GM18858 (cell line): ENCODE data around the gene RPS6KA2.

Experiments used
- ATAC-seq: cut with Tn5 transposase; IDR thresholded peaks from one replicate; pipeline ENCODE4 v1.9.1; 2021; ENCODE audit not compliant: unreplicated experiment

The RPS6KA2 gene

GRCh38 chr6:166492092-166492741 lies 134.8 kb downstream of the RPS6KA2 start:
- no peak for ATAC-seq

DNA sequence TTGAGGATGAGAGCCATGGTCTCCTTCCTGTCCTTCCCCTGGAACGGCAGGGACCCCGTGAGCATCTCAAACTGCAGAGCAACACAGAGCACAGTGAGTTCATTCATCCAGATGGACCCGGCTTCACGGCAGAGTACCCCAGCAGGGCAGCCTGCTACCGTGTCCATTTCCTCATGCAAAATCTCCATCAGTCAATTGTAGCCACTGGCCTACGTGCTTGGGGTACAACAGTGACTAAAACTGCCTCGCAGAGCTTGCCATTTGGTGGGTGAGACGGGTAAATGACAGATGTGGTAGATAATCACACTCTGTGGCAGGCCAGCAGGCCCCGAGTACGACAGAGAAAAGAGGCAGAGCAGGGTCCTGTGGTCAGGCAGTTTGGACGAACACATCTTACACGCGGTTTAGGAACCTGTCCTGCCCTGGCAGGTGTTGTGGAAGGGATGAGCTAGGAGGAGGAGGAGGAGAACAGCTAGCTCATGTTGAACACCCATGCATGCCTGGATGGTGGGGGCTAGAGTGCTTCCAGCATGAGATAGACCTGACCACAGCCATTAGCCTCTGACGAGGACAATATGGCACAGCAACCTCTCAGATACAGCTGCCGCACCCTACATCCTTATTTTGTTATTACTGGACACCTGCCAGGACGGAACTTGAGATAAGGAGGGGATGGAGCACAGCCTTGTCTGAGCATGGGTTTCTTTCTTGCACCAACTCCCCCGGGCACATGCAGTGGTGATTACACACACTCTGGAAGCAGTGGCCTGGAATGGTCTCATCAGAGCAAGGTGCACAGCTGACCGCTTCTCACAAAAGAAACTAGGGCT lies 136.2 kb downstream of the RPS6KA2 start:
- ATAC-seq, result no peak

GRCh38 chr6:166489301-166490155 lies 137.5 kb downstream of the RPS6KA2 start:
- ATAC-seq, result no peak

DNA sequence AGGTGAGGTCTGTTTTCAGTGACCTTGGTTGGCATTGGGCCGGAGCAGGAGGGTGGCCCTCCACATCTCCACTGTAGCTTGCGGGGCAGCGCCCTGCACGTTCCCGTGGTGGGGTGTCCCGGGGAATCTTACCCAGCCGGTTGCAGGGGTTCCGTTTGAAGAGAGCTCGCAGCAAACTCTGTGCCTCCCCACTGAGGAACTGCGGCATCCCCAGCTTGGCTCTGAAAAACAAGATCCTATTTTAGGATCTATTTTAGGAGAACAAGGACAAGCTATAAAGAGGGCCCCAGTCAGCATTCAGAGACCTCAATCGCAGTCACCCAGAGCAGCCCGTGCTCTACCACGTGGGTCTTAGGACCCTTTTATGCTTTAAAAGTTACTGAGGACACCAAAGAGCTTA lies 138.3 kb downstream of the RPS6KA2 start:
- no peak for ATAC-seq

DNA sequence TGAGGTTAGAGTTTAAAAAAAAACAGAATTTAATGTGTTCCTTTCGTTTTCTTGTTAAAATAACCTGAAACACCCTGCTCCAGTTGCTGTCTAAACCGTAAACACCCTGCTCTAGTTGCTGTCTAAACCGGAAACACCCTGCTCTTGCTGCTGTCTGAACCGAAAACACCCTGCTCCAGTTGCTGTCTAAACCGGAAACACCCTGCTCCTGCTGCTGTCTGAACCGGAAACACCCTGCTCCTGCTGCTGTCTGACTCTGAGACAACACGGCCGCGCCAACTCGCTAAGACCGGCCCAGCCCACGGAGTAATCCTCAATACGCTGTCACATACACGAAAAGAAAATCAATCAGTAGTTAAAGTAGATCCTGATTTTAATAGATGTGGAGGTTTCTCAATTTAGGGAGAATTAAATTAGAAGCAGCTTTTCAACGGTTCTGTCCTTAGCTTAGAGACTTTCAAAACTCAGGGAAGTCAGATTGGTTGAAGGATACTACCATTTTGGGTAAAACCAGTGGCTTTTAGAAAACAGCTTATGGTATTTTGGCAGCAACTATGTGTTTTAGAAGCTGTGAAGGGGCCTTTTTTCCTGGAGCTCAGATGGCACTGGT lies 138.9 kb downstream of the RPS6KA2 start:
- ATAC-seq, result peak; percentile 95

GRCh38 chr6:166487148-166487547 lies 139.9 kb downstream of the RPS6KA2 start:
- no peak for ATAC-seq

- no peak for ATAC-seq
Measured at GRCh38 chr6:166486536-166486880, 140.5 kb downstream of the RPS6KA2 start.

- no peak for ATAC-seq
Measured at GRCh38 chr6:166485651-166486535, 141.2 kb downstream of the RPS6KA2 start.

DNA sequence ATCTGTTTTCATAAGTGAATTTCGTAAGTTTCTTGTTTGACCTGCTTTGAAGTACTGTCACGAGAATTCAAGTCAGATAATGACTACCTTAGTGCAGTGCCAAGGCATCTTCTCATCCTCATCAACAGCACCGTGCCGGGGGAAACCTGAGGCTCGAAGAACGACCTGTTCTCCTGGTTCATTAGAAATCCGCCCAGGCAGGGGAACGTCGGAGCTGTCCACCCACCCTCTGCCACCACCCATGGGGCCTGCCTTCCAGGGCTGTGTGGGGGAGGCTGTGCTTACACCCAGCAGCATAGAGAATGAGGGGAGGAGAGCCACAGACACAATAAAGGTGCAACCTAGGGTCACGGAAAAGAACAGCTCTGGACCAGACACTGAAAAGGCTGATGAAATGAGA lies 142.2 kb downstream of the RPS6KA2 start:
- no peak for ATAC-seq

- ATAC-seq, result no peak
Measured at GRCh38 chr6:166483573-166484250, 143.3 kb downstream of the RPS6KA2 start.

DNA sequence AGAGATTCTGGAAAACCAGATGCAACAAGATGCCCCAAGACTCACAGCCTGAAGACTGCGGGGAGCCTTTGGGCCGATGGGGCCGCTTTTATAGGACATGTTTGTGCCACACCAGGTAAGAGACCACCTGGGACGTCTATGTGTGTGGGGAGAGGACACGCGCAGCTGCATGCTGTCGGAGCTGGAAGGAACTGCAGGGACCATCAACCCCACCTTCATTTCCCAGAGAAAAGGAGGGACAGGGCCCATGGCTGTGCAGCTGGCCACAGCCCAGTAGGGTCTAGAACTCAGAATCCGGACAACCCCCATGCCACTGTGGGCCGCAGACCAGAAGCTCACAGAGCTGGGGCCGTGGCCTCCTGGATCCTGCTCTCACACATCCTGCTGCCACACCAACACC lies 144.0 kb downstream of the RPS6KA2 start:
- ATAC-seq, result no peak

DNA sequence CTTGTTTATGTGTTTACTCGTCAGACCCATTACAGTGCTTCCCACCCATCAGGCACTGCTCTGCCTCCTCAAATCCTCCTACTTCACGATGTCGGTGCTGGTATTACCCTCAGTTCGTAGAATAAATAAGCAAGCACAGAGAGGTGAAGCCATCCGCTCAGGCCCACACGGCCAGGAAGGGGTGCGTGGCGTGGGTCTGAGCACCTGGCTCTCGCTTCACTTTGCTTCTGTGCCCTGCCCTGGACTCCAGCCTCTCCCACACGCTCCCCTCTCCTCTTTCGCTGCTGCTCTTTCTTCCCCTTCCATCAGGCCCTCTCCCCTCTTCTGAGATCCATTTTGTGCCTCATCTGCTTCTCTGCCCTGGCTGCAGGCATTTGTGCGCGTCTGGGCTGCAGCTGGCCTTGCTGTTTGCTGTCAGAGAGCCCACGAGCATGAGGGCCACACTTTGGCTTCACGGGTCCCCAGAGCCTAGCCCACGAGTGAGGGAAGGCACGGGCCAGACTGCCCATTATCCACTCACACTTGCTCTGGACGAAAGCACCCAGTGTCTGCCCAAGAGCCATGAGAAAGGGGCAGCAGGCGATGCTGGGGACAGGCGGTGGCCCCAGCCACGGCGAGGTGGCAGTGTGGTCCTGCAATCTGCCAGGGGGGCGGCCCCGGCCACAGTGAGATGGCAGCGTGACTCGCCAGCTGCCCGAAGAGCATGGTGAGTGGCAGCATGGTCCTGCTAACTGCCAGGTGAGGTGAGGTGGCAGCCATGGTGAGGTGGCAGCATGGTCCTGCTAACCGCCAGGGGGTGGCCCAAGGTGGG lies 148.1 kb downstream of the RPS6KA2 start:
- no peak for ATAC-seq

GRCh38 chr6:166477647-166478365 lies 149.2 kb downstream of the RPS6KA2 start:
- ATAC-seq, result no peak

- no peak for ATAC-seq
Measured at GRCh38 chr6:166476634-166477215, 150.3 kb downstream of the RPS6KA2 start.

- ATAC-seq, result no peak
Measured at GRCh38 chr6:166476061-166476591, 150.9 kb downstream of the RPS6KA2 start.

GRCh38 chr6:166474721-166475565 lies 152.1 kb downstream of the RPS6KA2 start:
- no peak for ATAC-seq
